Stimulated activated CD4-positive, alpha-beta T cell treated with anti-CD3 and anti-CD28 coated beads, Interleukin-15, amount 100 ng/mL, for 24 hours (primary cell): Measurements from ENCODE around the gene SLC25A31.

Source experiments
- DNase-seq: peaks from one replicate; pipeline ENCODE4 v3.0.0-alpha.2; 2020

Gene SLC25A31

DNA sequence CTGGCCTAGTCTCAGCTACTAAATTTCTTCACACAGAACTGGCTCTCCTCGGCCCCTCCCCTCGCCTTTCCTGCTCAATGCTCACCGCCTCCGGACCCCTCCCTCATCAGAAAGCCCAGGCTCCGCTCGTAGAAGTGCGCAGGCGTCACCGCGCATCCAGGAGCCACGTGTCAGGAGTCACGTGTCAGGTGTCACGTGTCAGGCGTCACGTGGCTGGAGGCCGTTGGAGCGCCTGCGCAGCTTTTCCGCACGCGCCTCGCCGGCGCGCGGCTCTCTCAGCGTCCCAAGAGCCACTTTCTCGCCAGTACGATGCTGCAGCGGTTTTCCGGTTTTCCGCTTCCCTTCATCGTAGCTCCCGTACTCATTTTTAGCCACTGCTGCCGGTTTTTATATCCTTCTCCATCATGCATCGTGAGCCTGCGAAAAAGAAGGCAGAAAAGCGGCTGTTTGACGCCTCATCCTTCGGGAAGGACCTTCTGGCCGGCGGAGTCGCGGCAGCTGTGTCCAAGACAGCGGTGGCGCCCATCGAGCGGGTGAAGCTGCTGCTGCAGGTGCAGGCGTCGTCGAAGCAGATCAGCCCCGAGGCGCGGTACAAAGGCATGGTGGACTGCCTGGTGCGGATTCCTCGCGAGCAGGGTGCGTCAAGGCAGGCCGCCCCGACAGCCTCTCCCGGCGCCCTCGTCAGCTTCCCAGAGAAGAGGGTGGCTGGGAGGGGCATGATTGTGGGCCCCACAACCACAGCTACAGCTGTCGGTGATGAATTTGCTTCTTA is at the start of gene SLC25A31:
Gene SLC25A31, plus strand, starts transcription at position 259 of the 772 bp plus-strand sequence. Its CDS starts 146 bp downstream, at position 405.
- DNase-seq = no peak

GRCh38 chr4:127685292-127685691 is 44.9 kb upstream of the SLC25A31 start:
- no peak for DNase-seq

DNA sequence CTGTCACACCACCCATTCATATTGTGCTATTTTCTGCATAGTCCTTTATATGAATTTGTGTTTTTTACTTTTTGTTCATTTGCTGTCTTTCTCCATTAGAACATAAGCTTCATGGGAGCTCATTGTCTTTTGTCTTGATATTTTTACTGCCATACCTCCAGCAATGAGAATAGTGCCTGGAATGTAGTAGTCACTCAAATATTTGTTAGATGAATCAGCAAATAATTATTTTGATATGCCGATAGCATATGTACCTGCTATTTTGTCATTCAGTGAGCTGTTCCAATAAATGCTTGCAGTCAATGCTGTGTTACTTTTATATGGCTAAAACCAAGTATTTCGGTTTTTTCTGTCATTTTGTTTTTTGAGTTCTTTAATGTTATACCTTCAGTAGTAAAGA is 43.5 kb upstream of the SLC25A31 start:
- no peak for DNase-seq

- no peak for DNase-seq
These were observed 42.6 kb upstream of the SLC25A31 start for GRCh38 chr4:127687580-127687979.

DNA sequence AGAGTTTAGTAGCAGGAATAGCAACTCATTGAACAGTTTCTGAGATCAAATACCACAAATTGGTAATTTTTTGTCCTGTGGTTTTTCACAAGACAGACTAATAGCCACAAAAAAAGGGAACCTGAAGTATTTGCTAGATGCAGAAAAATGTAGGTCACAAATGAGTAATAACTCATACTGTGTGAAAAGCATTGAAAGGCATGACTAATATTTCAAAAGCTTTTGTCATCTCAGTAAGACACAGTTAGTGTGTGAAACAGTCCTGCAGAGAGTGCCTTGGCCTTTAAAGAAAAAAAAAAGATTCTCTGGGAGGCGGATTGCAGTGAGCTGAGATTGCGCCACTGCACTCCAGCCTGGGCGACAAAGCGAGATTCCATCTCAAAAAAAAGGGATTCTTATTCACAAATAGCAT is 31.4 kb upstream of the SLC25A31 start:
- DNase-seq = no peak

DNA sequence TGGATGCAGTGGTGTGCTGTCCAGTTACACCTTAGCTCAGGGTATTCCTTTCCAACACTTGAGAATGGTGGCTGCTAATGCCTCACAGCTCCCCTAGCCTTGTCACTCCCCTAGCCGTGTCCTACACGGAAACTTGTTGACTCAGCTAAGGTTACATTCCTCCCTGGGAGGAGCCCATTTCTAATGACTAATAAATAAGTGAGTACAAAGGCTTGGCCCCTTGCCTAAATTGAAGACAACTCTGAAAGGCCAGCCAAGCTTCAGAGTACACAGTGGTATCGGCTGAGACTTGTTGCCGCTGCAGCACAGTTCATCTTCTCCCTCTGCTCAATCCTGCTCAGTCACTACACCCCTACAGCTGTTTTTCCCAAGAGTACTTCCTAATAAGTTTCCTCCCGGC is 21.2 kb upstream of the SLC25A31 start:
- no peak for DNase-seq

DNA sequence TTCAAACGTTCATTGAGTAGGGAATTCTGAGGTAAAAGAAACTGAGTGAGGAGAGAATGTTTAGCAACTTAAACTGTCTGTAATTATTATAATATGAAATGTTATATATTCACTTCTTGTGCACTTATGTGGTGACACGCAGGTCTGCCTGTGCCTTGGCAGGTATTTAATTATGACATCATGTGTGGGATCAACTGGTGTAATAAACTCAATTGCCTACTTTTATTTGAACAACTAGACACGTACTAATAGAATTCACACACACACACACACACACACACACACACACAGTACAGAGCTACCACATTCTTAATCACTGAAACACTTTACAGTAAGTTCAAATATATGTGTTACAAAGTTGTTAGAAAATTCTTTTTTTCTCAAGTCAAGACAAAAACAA is 20.7 kb upstream of the SLC25A31 start:
- DNase-seq = no peak

- no peak for DNase-seq
These were observed 1.2 kb downstream of the SLC25A31 start for GRCh38 chr4:127731406-127731805.

- DNase-seq = no peak
These were observed 2.6 kb downstream of the SLC25A31 start for GRCh38 chr4:127732623-127733328.

DNA sequence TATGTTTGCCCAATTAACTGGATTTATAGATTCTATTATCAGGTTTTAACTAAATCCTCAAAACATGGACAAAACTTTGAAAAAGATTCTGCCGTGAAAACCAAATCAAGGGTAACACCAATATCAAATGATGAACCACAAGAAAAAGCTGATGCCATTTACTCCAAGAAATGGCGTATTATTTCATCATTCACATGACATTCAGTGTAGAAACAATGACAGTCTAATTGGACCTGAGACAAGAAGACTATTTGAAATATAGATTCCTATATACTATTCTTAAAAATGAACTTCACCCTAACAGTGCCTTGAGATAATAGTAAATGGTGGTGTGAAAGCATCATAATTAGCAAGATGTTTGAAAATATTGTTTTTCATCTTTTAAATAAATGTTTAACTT is 4.8 kb downstream of the SLC25A31 start:
- no peak for DNase-seq

GRCh38 chr4:127737295-127737694 is 7.1 kb downstream of the SLC25A31 start:
- no peak for DNase-seq

GRCh38 chr4:127741247-127741646 is 11.0 kb downstream of the SLC25A31 start:
- DNase-seq = no peak

GRCh38 chr4:127747883-127748282 is 17.7 kb downstream of the SLC25A31 start:
- no peak for DNase-seq

GRCh38 chr4:127748957-127749356 is 18.8 kb downstream of the SLC25A31 start:
- DNase-seq = no peak

DNA sequence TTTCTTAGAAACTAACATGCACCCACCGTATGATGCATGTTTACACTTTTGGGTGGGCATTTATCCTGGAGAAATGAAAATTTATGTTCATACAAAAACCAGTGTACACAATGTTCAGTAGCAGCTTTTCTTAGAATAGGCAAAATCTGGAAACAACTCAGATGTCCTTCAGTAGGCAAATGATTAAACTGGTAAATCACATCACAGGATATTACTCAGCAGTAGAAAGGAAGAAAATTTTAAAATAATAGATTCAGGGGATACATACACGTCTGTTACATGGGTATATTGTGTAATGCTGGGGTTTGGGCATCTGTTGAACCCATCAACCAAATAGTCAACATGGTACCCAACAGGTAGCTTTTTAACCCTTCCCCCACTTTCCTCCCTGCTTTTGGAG is 26.7 kb downstream of the SLC25A31 start:
- no peak for DNase-seq

GRCh38 chr4:127759228-127759820 is 29.1 kb downstream of the SLC25A31 start:
- no peak for DNase-seq

DNA sequence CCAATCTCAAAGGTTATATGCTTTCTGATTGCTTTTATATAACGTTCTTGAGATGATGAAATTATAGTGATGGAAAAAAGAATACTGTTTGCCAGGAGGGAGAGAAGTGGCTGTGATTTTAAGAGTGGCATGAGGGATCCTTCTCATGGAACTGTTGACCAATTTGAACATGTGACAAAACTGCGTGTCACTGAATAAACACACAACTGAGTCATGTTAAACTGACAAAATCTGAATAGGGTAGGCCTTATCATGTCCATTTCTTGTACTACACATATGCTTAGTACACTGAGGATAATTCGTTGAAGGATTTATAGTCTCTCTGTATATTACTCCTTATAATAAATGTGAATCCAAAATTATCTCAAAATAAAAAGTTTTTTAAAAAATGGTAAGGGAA is 29.7 kb downstream of the SLC25A31 start:
- no peak for DNase-seq

GRCh38 chr4:127771535-127772275 is 41.5 kb downstream of the SLC25A31 start:
- DNase-seq = no peak

DNA sequence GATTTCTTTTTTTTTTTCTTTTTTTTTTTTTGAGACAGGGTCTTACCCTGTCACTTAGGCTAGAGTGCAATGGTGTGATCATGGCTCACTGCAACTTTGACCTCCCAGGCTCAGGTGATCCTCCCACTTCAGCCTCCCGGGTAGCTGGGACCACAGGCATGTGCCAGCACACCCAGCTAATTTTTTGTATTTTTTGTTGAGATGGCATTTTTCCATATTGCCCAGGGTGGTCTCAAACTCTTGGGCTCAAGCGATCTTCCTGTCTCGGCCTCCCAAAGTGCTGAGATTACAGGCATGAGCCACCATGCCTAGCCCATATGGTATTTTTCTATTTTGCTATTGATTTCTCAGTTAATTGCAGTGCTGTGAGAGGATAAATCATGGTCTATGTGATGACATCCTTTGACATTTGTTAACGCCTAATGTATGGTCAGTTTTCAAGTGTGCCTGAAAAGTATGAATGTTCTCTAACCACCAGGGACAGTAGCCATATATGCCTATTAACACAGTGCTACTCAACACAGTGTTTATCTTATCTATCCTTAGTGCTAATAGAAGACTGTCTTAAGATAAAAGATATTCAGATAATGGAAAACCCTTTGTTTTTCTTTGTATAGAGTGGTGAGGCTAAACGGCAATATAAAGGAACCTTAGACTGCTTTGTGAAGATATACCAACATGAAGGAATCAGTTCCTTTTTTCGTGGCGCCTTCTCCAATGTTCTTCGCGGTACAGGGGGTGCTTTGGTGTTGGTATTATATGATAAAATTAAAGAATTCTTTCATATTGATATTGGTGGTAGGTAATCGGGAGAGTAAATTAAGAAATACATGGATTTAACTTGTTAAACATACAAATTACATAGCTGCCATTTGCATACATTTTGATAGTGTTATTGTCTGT is 42.8 kb downstream of the SLC25A31 start:
- no peak for DNase-seq

GRCh38 chr4:127775843-127776242 is 45.6 kb downstream of the SLC25A31 start:
- DNase-seq = no peak

DNA sequence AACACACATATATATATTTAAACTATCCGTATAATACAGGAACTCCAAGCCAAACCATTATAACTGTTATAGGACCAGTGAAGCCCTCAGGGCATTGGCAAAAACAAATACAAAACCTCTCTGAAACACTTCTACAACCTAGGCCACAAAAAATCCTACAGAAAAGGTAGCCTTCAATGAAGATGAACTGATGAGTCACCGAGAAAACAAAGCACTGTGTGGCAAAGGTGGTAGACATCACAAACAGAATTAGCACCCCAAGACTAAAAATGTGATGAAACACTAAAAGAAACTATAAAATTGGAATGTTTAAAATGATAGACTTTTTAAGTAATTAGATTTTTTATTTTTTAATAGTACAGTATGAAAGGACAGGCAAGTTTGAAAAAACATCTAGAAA is 46.4 kb downstream of the SLC25A31 start:
- no peak for DNase-seq

- DNase-seq = no peak
These were observed 47.3 kb downstream of the SLC25A31 start for GRCh38 chr4:127777487-127777886.
